Measurements from ENCODE around the gene FBXL4. TPM values are rescaled to one million over a fixed set of nuclear protein-coding genes. Genes with fewer than 3 reads are reported as not detected.

FBXL4 gene
- polyA plus RNA-seq, 1 donor (not counting 4 experiments of a cell fraction or from before 2014, with no cell fraction given), result 19.9 TPM

DNA sequence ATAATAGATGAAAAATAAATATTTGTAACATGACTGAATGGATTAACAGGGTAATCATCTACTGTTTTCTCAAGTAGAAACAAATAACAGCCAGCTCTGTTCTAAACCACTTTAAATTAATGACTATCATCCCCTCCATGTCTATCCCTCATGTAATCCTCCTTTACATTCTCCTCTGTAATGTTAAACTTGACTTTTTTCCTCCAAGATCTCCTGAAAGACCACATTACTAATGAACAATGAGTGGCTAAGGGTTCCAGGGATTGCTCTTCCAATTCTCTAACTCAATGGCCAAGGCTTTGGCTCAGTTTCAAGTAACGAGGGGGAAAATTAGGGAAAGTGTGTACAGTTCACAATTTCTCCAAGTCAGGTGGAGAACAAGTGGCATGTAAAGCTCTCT, 37.6 kb upstream of the FBXL4 start:
- H3K4me2 ChIP-seq (ENCODE audit: control insufficient read depth, extremely low read depth, insufficient read depth, low read depth, low read length), result no peak overlapping the region
- no peak overlapping the region for H3K9ac ChIP-seq (ENCODE audit: control insufficient read depth, extremely low read depth, insufficient read depth, low read length)
- DNase-seq (ENCODE audit: low read depth, low spot score) (no peak), FAIRE-seq (no peak)
- no peaks in the 10 kb centered on the region for H3K9me1 ChIP-seq (ENCODE audit: control insufficient read depth, extremely low read depth, insufficient read depth, low read length)
- no peaks in the 10 kb centered on the region for H3K27me3 ChIP-seq (ENCODE audit: control insufficient read depth, extremely low read depth, insufficient read depth, low read length)
- no peaks in the 10 kb centered on the region for H3K36me3 ChIP-seq (ENCODE audit: control insufficient read depth in 2 of 2, extremely low read depth in 1 of 2, insufficient read depth in 2 of 2, low read length in 2 of 2)
- dilution Hi-C loops (cut with MboI; ENCODE audit: extremely low pct_ligation_motif_present, low sequenced_read_pairs), result no loop called here
- H3K9me3 ChIP-seq (ENCODE audit: control insufficient read depth, low read depth, low read length), result no peaks in the 10 kb centered on the region
- no peaks in the 10 kb centered on the region for H3K79me2 ChIP-seq (ENCODE audit: control insufficient read depth, insufficient read depth, low read length)
- H3K4me1 ChIP-seq (ENCODE audit: control insufficient read depth, extremely low read depth, insufficient read depth, low read length), result no peaks in the 10 kb centered on the region
- TF ChIP-seq EZH2 (IDR thresholded peaks at IDR 0.05; ENCODE audit: low read length) (no peak), CTCF (optimal IDR thresholded peaks at IDR 0.05 in 1 of 3, IDR thresholded peaks at IDR 0.05 in 1 of 3, conservative IDR thresholded peaks at IDR 0.05 in 1 of 3; ENCODE audit: extremely low read depth in 1 of 3, insufficient read depth in 2 of 3, low read length in 3 of 3) (no peak)
- no peak overlapping the region for H3K27ac ChIP-seq (ENCODE audit: control insufficient read depth, insufficient read depth, low read length)
- no peak overlapping the region for H2AFZ ChIP-seq (ENCODE audit: control insufficient read depth, low read length)
- no peaks in the 10 kb centered on the region for H4K20me1 ChIP-seq (ENCODE audit: control insufficient read depth, extremely low read depth, insufficient read depth, low read length)
- H3K4me3 ChIP-seq (ENCODE audit: control insufficient read depth in 2 of 3, extremely low read depth in 1 of 3, insufficient read depth in 2 of 3, low read depth in 1 of 3, low read length in 3 of 3), result no peak overlapping the region

GRCh38 chr6:98984121-98984520, 36.4 kb upstream of the FBXL4 start:
- Histone ChIP-seq H3K36me3 (ENCODE audit: control insufficient read depth in 2 of 2, extremely low read depth in 1 of 2, insufficient read depth in 2 of 2, low read length in 2 of 2) (no peaks in the 10 kb centered on the region), H4K20me1 (ENCODE audit: control insufficient read depth, extremely low read depth, insufficient read depth, low read length) (no peaks in the 10 kb centered on the region), H3K9ac (ENCODE audit: control insufficient read depth, extremely low read depth, insufficient read depth, low read length) (no peak overlapping the region), H3K9me3 (ENCODE audit: control insufficient read depth, low read depth, low read length) (no peaks in the 10 kb centered on the region), H3K4me3 (ENCODE audit: control insufficient read depth in 2 of 3, extremely low read depth in 1 of 3, insufficient read depth in 2 of 3, low read depth in 1 of 3, low read length in 3 of 3) (no peak overlapping the region), H3K4me2 (ENCODE audit: control insufficient read depth, extremely low read depth, insufficient read depth, low read depth, low read length) (no peak overlapping the region), H3K9me1 (ENCODE audit: control insufficient read depth, extremely low read depth, insufficient read depth, low read length) (no peaks in the 10 kb centered on the region), H3K79me2 (ENCODE audit: control insufficient read depth, insufficient read depth, low read length) (no peaks in the 10 kb centered on the region), H3K4me1 (ENCODE audit: control insufficient read depth, extremely low read depth, insufficient read depth, low read length) (no peaks in the 10 kb centered on the region), H3K27ac (ENCODE audit: control insufficient read depth, insufficient read depth, low read length) (no peak overlapping the region), H2AFZ (ENCODE audit: control insufficient read depth, low read length) (no peak overlapping the region), H3K27me3 (ENCODE audit: control insufficient read depth, extremely low read depth, insufficient read depth, low read length) (no peaks in the 10 kb centered on the region)
- DNase-seq (ENCODE audit: low read depth, low spot score) (no peak), FAIRE-seq (no peak)
- no peak for TF ChIP-seq CTCF (optimal IDR thresholded peaks at IDR 0.05 in 1 of 3, IDR thresholded peaks at IDR 0.05 in 1 of 3, conservative IDR thresholded peaks at IDR 0.05 in 1 of 3; ENCODE audit: extremely low read depth in 1 of 3, insufficient read depth in 2 of 3, low read length in 3 of 3)
- no peak for TF ChIP-seq EZH2 (IDR thresholded peaks at IDR 0.05; ENCODE audit: low read length)
- dilution Hi-C loops (cut with MboI; ENCODE audit: extremely low pct_ligation_motif_present, low sequenced_read_pairs), result no loop called here
